H1 (cell line): ENCODE data around the gene GNAQ. TPM values are rescaled to one million over a fixed set of nuclear protein-coding genes. Genes with fewer than 3 reads are reported as not detected.

Experiments used
- CTCF ChIA-PET: fragments of 300-600 bp; sonication (Branson Sonifier 250); formaldehyde crosslinking; loops from one replicate; lab custom pipeline; 2021; ENCODE audit not compliant: partially characterized antibody; lab: Charles Lee
- POLR2A ChIA-PET: fragments of 300-600 bp; sonication (Branson Sonifier 250); formaldehyde crosslinking; loops from one replicate; lab custom pipeline; 2021; ENCODE audit warnings: inconsistent platforms; ENCODE audit not compliant: partially characterized antibody; lab: Charles Lee
- DNase-seq, 2 experiments: peaks; one replicate each; pipeline versions ENCODE4 v3.0.0 to v3.0.0-alpha.2; 2010 to 2022; ENCODE audit warnings: low spot score in 2 of 2, low read depth in 1 of 2, mixed read lengths in 1 of 2
- FAIRE-seq: peaks from 2 replicates; lab custom pipeline; 2011; peaks lifted over from hg19 to GRCh38; lab: Jason Lieb, UNC
- H2AFZ ChIP-seq: 2 replicates; pipeline ENCODE4 v1.8.1; 2012; ENCODE audit warnings: low read length, inconsistent platforms
- H2AK5ac ChIP-seq: 2 replicates; pipeline ENCODE4 v1.6.1; 2013; ENCODE audit warnings: low read depth, low read length
- H2BK120ac ChIP-seq: replicated peaks from 2 replicates; pipeline ENCODE3; 2013; ENCODE audit warnings: low read depth, low read length, inconsistent platforms
- H2BK12ac ChIP-seq: 2 replicates; pipeline ENCODE4 v1.6.1; 2013; ENCODE audit warnings: low read depth, low read length
- H2BK15ac ChIP-seq: 2 replicates; pipeline ENCODE4 v1.6.1; 2013; ENCODE audit warnings: low read length
- H2BK20ac ChIP-seq: 2 replicates; pipeline ENCODE4 v1.6.1; 2013; ENCODE audit warnings: low read length
- H2BK5ac ChIP-seq: 2 replicates; pipeline ENCODE4 v1.6.1; 2013; ENCODE audit warnings: low read depth, low read length
- H3K14ac ChIP-seq: 2 replicates; pipeline ENCODE4 v1.6.1; 2013; ENCODE audit warnings: inconsistent platforms; ENCODE audit not compliant: insufficient read length
- H3K18ac ChIP-seq: 2 replicates; pipeline ENCODE4 v1.6.1; 2013; ENCODE audit warnings: low read length; ENCODE audit errors: extremely low read depth
- H3K23ac ChIP-seq: 2 replicates; pipeline ENCODE4 v1.6.1; 2013; ENCODE audit warnings: inconsistent platforms; ENCODE audit not compliant: insufficient read length
- H3K23me2 ChIP-seq: 2 replicates; pipeline ENCODE4 v1.6.1; 2013; ENCODE audit warnings: low read depth, low read length
- H3K27ac ChIP-seq: 2 replicates; pipeline ENCODE4 v1.6.1; 2011; ENCODE audit warnings: low read depth, low read length, inconsistent platforms
- H3K27me3 ChIP-seq, 4 experiments: replicated peaks in 1 of 4; 1 replicate in 1 of 4; 2 replicates in 3 of 4; pipeline versions ENCODE4 v1.6.1 to v1.8.1; 2011 to 2013; ENCODE audit warnings: low read length in 3 of 4, mild to moderate bottlenecking in 3 of 4, inconsistent platforms in 2 of 4, mixed read lengths in 2 of 4, moderate library complexity in 1 of 4; ENCODE audit not compliant: control insufficient read depth in 3 of 4, insufficient read depth in 3 of 4; ENCODE audit errors: extremely low read depth in 1 of 4
- H3K36me3 ChIP-seq, 4 experiments: 2 replicates each; pipeline versions ENCODE4 v1.6.1 to v1.8.1; 2011 to 2013; ENCODE audit warnings: mild to moderate bottlenecking in 4 of 4, low read length in 3 of 4, moderate library complexity in 2 of 4, control low read depth in 1 of 4, inconsistent platforms in 1 of 4; ENCODE audit not compliant: insufficient read depth in 4 of 4, control insufficient read depth in 2 of 4
- H3K4ac ChIP-seq: replicated peaks from 2 replicates; pipeline ENCODE3; 2013; ENCODE audit warnings: low read length, low read depth, mixed read lengths, inconsistent platforms; ENCODE audit not compliant: insufficient read length
- H3K4me1 ChIP-seq, 4 experiments: replicated peaks in 1 of 4; 1 replicate in 1 of 4; 2 replicates in 3 of 4; pipeline versions ENCODE4 v1.6.1 to v1.8.1; 2011 to 2013; ENCODE audit warnings: low read length in 3 of 4, inconsistent platforms in 2 of 4, mixed read lengths in 1 of 4; ENCODE audit not compliant: insufficient read depth in 4 of 4, control insufficient read depth in 3 of 4
- H3K4me2 ChIP-seq, 2 experiments: 2 replicates each; pipeline versions ENCODE4 v1.6.1 to v1.8.1; 2011 to 2013; ENCODE audit warnings: low read depth in 2 of 2, low read length in 2 of 2, control low read depth in 1 of 2, inconsistent platforms in 1 of 2, mild to moderate bottlenecking in 1 of 2; ENCODE audit not compliant: insufficient read depth in 1 of 2
- H3K4me3 ChIP-seq, 4 experiments: fragments of 200-600, 300-600 bp in 1 of 4; sonication (generic), shearing (Covaris generic), sonication (Bioruptor Twin) in 1 of 4; 2 replicates each; pipeline versions ENCODE4 v1.5.1 to v1.8.1; 2011 to 2016; ENCODE audit warnings: low read length in 4 of 4, low read depth in 3 of 4, control low read depth in 2 of 4, inconsistent platforms in 2 of 4, mild to moderate bottlenecking in 2 of 4, mixed read lengths in 1 of 4, moderate library complexity in 1 of 4; ENCODE audit not compliant: insufficient read depth in 2 of 4; ENCODE audit errors: extremely low read depth in 1 of 4
- H3K56ac ChIP-seq: replicated peaks from 2 replicates; pipeline ENCODE3; 2013; ENCODE audit warnings: low read depth, mild to moderate bottlenecking, mixed read lengths, low read length, inconsistent platforms; ENCODE audit not compliant: insufficient read length
- H3K79me1 ChIP-seq: 2 replicates; pipeline ENCODE4 v1.6.1; 2013; ENCODE audit warnings: low read depth, low read length, control low read depth
- H3K79me2 ChIP-seq, 2 experiments: 2 replicates each; pipeline versions ENCODE4 v1.6.1 to v1.8.1; 2012 to 2013; ENCODE audit warnings: low read length in 2 of 2, mild to moderate bottlenecking in 2 of 2, inconsistent platforms in 1 of 2; ENCODE audit not compliant: insufficient read depth in 2 of 2, control insufficient read depth in 1 of 2
- H3K9ac ChIP-seq, 4 experiments: replicated peaks in 1 of 4; 1 replicate in 1 of 4; 2 replicates in 3 of 4; pipeline versions ENCODE4 v1.6.1 to v1.8.1; 2011 to 2013; ENCODE audit warnings: low read depth in 3 of 4, low read length in 3 of 4, control low read depth in 2 of 4, mild to moderate bottlenecking in 2 of 4, moderate library complexity in 2 of 4, inconsistent platforms in 1 of 4; ENCODE audit errors: extremely low read depth in 1 of 4
- H3K9me3 ChIP-seq, 2 experiments: 2 replicates each; pipeline versions ENCODE4 v1.6.1 to v1.8.1; 2012 to 2013; ENCODE audit warnings: mild to moderate bottlenecking in 2 of 2, moderate library complexity in 2 of 2, control low read depth in 1 of 2, inconsistent platforms in 1 of 2, low read depth in 1 of 2, low read length in 1 of 2, mixed read lengths in 1 of 2; ENCODE audit not compliant: insufficient read depth in 2 of 2
- H4K20me1 ChIP-seq, 2 experiments: replicated peaks in 1 of 2; 2 replicates each; pipeline versions ENCODE3 to v1.8.1; 2011 to 2013; ENCODE audit warnings: inconsistent platforms in 2 of 2, low read length in 2 of 2, mild to moderate bottlenecking in 1 of 2; ENCODE audit not compliant: insufficient read depth in 2 of 2, control insufficient read depth in 1 of 2
- H4K5ac ChIP-seq: 2 replicates; pipeline ENCODE4 v1.6.1; 2013; ENCODE audit warnings: low read length, low read depth, mixed read lengths, inconsistent platforms; ENCODE audit not compliant: insufficient read length
- H4K8ac ChIP-seq: 2 replicates; pipeline ENCODE4 v1.8.0; 2013; ENCODE audit warnings: mild to moderate bottlenecking, moderate library complexity, low read length, inconsistent platforms; ENCODE audit not compliant: insufficient read depth; ENCODE audit errors: extremely low read depth
- H4K91ac ChIP-seq: replicated peaks from 2 replicates; pipeline ENCODE3; 2013; ENCODE audit warnings: low read length, mixed read lengths, inconsistent platforms; ENCODE audit not compliant: insufficient read length
- CBX5 ChIP-seq: fragments of 300-800, 300-1000 bp; sonication (generic); IDR thresholded peaks from 2 replicates; pipeline ENCODE4 v1.7.1; 2016; ENCODE audit warnings: antibody characterized with exemption, low read length, low read depth
- GABPA ChIP-seq: IDR thresholded peaks from 2 replicates; pipeline ENCODE4 v1.6.1; 2011; ENCODE audit warnings: mild to moderate bottlenecking, low read length, moderate library complexity, borderline replicate concordance; ENCODE audit not compliant: insufficient read depth
- HDAC2 ChIP-seq, 2 experiments: fragments of 300-600 bp in 1 of 2; sonication (generic) in 1 of 2; IDR thresholded peaks; 2 replicates each; pipeline ENCODE4 v1.6.1; 2011 to 2012; ENCODE audit warnings: low read depth in 2 of 2, low read length in 2 of 2, mild to moderate bottlenecking in 2 of 2, moderate library complexity in 2 of 2, borderline replicate concordance in 1 of 2, inconsistent platforms in 1 of 2
- JUND ChIP-seq: IDR thresholded peaks from 2 replicates; pipeline ENCODE4 v1.6.1; 2011; ENCODE audit warnings: mild to moderate bottlenecking, improper control_type of control experiment, low read length
- NANOG ChIP-seq: IDR thresholded peaks from 2 replicates; pipeline ENCODE4 v1.6.1; 2011; ENCODE audit warnings: low read length, low read depth, mild to moderate bottlenecking, inconsistent platforms; ENCODE audit not compliant: insufficient read depth, poor library complexity, severe bottlenecking
- RBBP5 ChIP-seq: IDR thresholded peaks from 2 replicates; pipeline ENCODE4 v1.7.1; 2012; ENCODE audit warnings: low read depth, mild to moderate bottlenecking, inconsistent platforms, low read length, moderate library complexity, borderline replicate concordance
- RXRA ChIP-seq: IDR thresholded peaks from 2 replicates; pipeline ENCODE4 v1.6.1; 2011; ENCODE audit warnings: low read depth, mild to moderate bottlenecking, low read length, moderate library complexity; ENCODE audit not compliant: insufficient read depth
- SP2 ChIP-seq: IDR thresholded peaks from 2 replicates; pipeline ENCODE4 v1.6.1; 2012; ENCODE audit warnings: mild to moderate bottlenecking, low read length, inconsistent platforms
- SP4 ChIP-seq: IDR thresholded peaks from 2 replicates; pipeline ENCODE4 v1.6.1; 2012; ENCODE audit warnings: low read length, inconsistent platforms
- TAF1 ChIP-seq: IDR thresholded peaks from 2 replicates; pipeline ENCODE4 v1.6.1; 2011; ENCODE audit warnings: mild to moderate bottlenecking, low read depth, low read length
- TCF12 ChIP-seq: IDR thresholded peaks from 2 replicates; pipeline ENCODE4 v1.6.1; 2011; ENCODE audit warnings: low read depth, mild to moderate bottlenecking, low read length
- USF2 ChIP-seq: IDR thresholded peaks from 2 replicates; pipeline ENCODE4 v1.6.1; 2011; ENCODE audit warnings: low read length, improper control_type of control experiment
- ZNF274 ChIP-seq: IDR thresholded peaks from 2 replicates; pipeline ENCODE4 v1.7.0; 2012; ENCODE audit warnings: low read length, borderline replicate concordance; ENCODE audit errors: extremely low read depth
- WGBS, 2 experiments: shearing (Covaris generic) in 1 of 2; methylation state at CpG; one replicate each; pipeline versions ENCODE4 v1.1.6 to v1.1.7; 2013 to 2015; ENCODE audit warnings: low lambda C conversion rate in 2 of 2, mixed read lengths in 2 of 2, inconsistent platforms in 1 of 2, low coverage in 1 of 2, missing lambda C conversion rate in 1 of 2; ENCODE audit not compliant: insufficient replicate concordance in 2 of 2, insufficient coverage in 1 of 2, insufficient read length in 1 of 2; ENCODE audit errors: extremely low coverage in 1 of 2, missing lambda C conversion rate in 1 of 2; 5-methylcytosine and 5-hydroxymethylcytosine counted together
- polyA plus RNA-seq, 7 experiments: library from polyadenylated mRNA; depleted of rRNA in 3 of 7; stranded (reverse) in 5 of 7; unstranded in 2 of 7; fragments of >200 nt in 5 of 7; fragments of 200-250 nt in 2 of 7; gene quantifications; 1 replicate in 5 of 7; 2 replicates in 1 of 7; 4 replicates in 1 of 7; pipeline versions ENCODE4 v1.2.1 to v1.2.3, GENCODE V29; 2011 to 2013; ENCODE audit warnings: missing spikeins in 2 of 7, mixed read lengths in 2 of 7
- total RNA-seq: library from RNA; stranded (reverse); fragmentation: NEBNext Ultra II Directional; extraction: Animal tissue kit (Norgen Biotek cat#: 25700); gene quantifications from 2 replicates; pipeline ENCODE4 v1.2.1, GENCODE V29; 2021

GNAQ gene
- total and polyA plus RNA-seq, 2 of the 8 experiments (the other 6 are each of a cell fraction or from before 2014, with no cell fraction given): 22.8 to 63.8 TPM

GRCh38 chr9:77943057-77943456 is 88.6 kb downstream of the GNAQ start:
- Histone ChIP-seq H3K18ac (no peak overlapping the region), H4K91ac (no peak overlapping the region), H3K4me2 (no peak overlapping the region), H3K56ac (no peak overlapping the region), H2AFZ (no peak overlapping the region), H3K23ac (no peak overlapping the region), H3K4me1 (peaks cover 4 to 9% (median 6%) of the 10 kb centered on the region in 4 experiments; a peak in 5 of 7 replicates), H2BK20ac (no peak overlapping the region), H2BK5ac (no peak overlapping the region), H4K8ac (no peak overlapping the region), H3K9ac (no peak overlapping the region), H4K5ac (no peak overlapping the region), H3K79me2 (peaks cover 5 to 64% of the 10 kb centered on the region in 2 experiments; a peak in 3 of 4 replicates), H3K27ac (no peak overlapping the region), H3K36me3 (no peaks in the 10 kb centered on the region), H3K4ac (no peak overlapping the region), H2BK120ac (no peak overlapping the region), H2BK15ac (no peak overlapping the region), H4K20me1 (peaks cover 2 to 3% of the 10 kb centered on the region in 2 experiments), H3K23me2 (no peaks in the 10 kb centered on the region; the same call in 1 of the 2 replicates), H3K27me3 (no peaks in the 10 kb centered on the region), H2AK5ac (no peak overlapping the region), H3K4me3 (no peak overlapping the region), H2BK12ac (no peak overlapping the region), H3K79me1 (peaks cover 6% of the 10 kb centered on the region; the same call in 1 of the 2 replicates), H3K14ac (no peak overlapping the region), H3K9me3 (no peaks in the 10 kb centered on the region)
- DNase-seq (no peak), FAIRE-seq (no peak)
- ChIA-PET POLR2A (no interaction called here), CTCF (interaction anchor here (1.6 kb wide), 1 partner anchor 20 kb away, joined by 4 read pairs; no protein-coding TSS in a partner anchor)
- whole genome bisulfite sequencing, 2 experiments: 72% methylated on average over 4 of the region's 4 CpGs; no CpG with 5 or more reads in 1 of the 2 experiments
- no peak for TF ChIP-seq SP2
- TF ChIP-seq USF2: no peak
- no peak for TF ChIP-seq HDAC2 (IDR thresholded peaks at IDR 0.05; ENCODE audit: borderline replicate concordance in 1 of 2, low read depth in 2 of 2, low read length in 2 of 2)
- no peak for TF ChIP-seq JUND
- TF ChIP-seq ZNF274: no peak
- TF ChIP-seq SP4: no peak
- no peak for TF ChIP-seq CBX5
- no peak for TF ChIP-seq RBBP5
- TF ChIP-seq NANOG: no peak
- TF ChIP-seq TAF1: no peak
- no peak for TF ChIP-seq RXRA
- no peak for TF ChIP-seq GABPA
- no peak for TF ChIP-seq TCF12
